GM18520 (cell line): ENCODE measurements around the gene SPHK1.

Source experiments
- ATAC-seq: cut with Tn5 transposase; IDR thresholded peaks from one replicate; pipeline ENCODE4 v1.9.1; 2021; ENCODE audit not compliant: unreplicated experiment

SPHK1 gene

GRCh38 chr17:76405967-76406647 is 21.7 kb downstream of the SPHK1 start:
- no peak for ATAC-seq

- no peak for ATAC-seq
Measured at GRCh38 chr17:76407509-76407908, 23.1 kb downstream of the SPHK1 start.

GRCh38 chr17:76408037-76408849 is 23.8 kb downstream of the SPHK1 start:
- ATAC-seq = no peak

GRCh38 chr17:76410328-76410965 is 26.0 kb downstream of the SPHK1 start:
- ATAC-seq = no peak

GRCh38 chr17:76411247-76411646 is 26.8 kb downstream of the SPHK1 start:
- ATAC-seq = no peak

- ATAC-seq = no peak
Measured at GRCh38 chr17:76414334-76415295, 30.2 kb downstream of the SPHK1 start.

- no peak for ATAC-seq
Measured at GRCh38 chr17:76415786-76416185, 31.4 kb downstream of the SPHK1 start.

- ATAC-seq = no peak
Measured at GRCh38 chr17:76416457-76416856, 32.0 kb downstream of the SPHK1 start.

- no peak for ATAC-seq
Measured at GRCh38 chr17:76416899-76417298, 32.5 kb downstream of the SPHK1 start.

GRCh38 chr17:76417499-76418143 is 33.2 kb downstream of the SPHK1 start:
- ATAC-seq = no peak

- ATAC-seq = no peak
Measured at GRCh38 chr17:76419576-76420260, 35.3 kb downstream of the SPHK1 start.

GRCh38 chr17:76420356-76421043 is 36.1 kb downstream of the SPHK1 start:
- no peak for ATAC-seq

- no peak for ATAC-seq
Measured at GRCh38 chr17:76421044-76421407, 36.6 kb downstream of the SPHK1 start.

GRCh38 chr17:76422406-76422805 is 38.0 kb downstream of the SPHK1 start:
- ATAC-seq = no peak

GRCh38 chr17:76422860-76423259 is 38.5 kb downstream of the SPHK1 start:
- ATAC-seq = no peak

GRCh38 chr17:76426853-76427252 is 42.4 kb downstream of the SPHK1 start:
- no peak for ATAC-seq

GRCh38 chr17:76427501-76428231 is 43.3 kb downstream of the SPHK1 start:
- no peak for ATAC-seq

- no peak for ATAC-seq
Measured at GRCh38 chr17:76428511-76428910, 44.1 kb downstream of the SPHK1 start.

GRCh38 chr17:76431509-76431908 is 47.1 kb downstream of the SPHK1 start:
- ATAC-seq = no peak
